Smooth muscle cell (in vitro differentiated cells): ENCODE data around the gene DRAP1. TPM values are rescaled to one million over a fixed set of nuclear protein-coding genes. Genes with fewer than 3 reads are reported as not detected.
"Not testable (repeated sequence)": the region's sequence is repeated elsewhere in the genome, so short reads cannot be mapped to it uniquely, and the experiment has no call there.

Experiments
- DNase-seq: peaks from one replicate; lab custom pipeline; 2025; ENCODE audit not compliant: unreplicated experiment; lab: John Stamatoyannopoulos, UW
- H2AFZ ChIP-seq: fragments of 200-600 bp; sonication (generic); 2 replicates; pipeline ENCODE4 v1.6.0; 2016; ENCODE audit warnings: antibody characterized with exemption, low read depth, mild to moderate bottlenecking
- H3F3A ChIP-seq: fragments of 200-600 bp; sonication (generic); 2 replicates; pipeline ENCODE4 v1.6.0; 2017; ENCODE audit warnings: antibody characterized with exemption, low read depth
- H3K27ac ChIP-seq: fragments of 200-600 bp; sonication (generic); 2 replicates; pipeline ENCODE4 v1.5.1; 2016; ENCODE audit warnings: low read depth, mild to moderate bottlenecking
- H3K27me3 ChIP-seq: fragments of 200-600 bp; sonication (generic); 2 replicates; pipeline ENCODE4 v1.6.1; 2016; ENCODE audit warnings: low read depth, mild to moderate bottlenecking
- H3K36me3 ChIP-seq: fragments of 200-600 bp; sonication (generic); 2 replicates; pipeline ENCODE4 v1.5.1; 2016; ENCODE audit warnings: low read depth
- H3K4me1 ChIP-seq: fragments of 200-600 bp; sonication (generic); 2 replicates; pipeline ENCODE4 v1.5.1; 2016; ENCODE audit warnings: low read depth
- H3K4me2 ChIP-seq: fragments of 200-600 bp; sonication (generic); 2 replicates; pipeline ENCODE4 v1.6.0; 2016; ENCODE audit warnings: mild to moderate bottlenecking
- H3K4me3 ChIP-seq: fragments of 200-600 bp; sonication (generic); 2 replicates; pipeline ENCODE4 v1.5.1; 2016; ENCODE audit warnings: mild to moderate bottlenecking
- H3K79me2 ChIP-seq: fragments of 200-600 bp; sonication (generic); 2 replicates; pipeline ENCODE4 v1.6.0; 2016; ENCODE audit warnings: low read depth, mild to moderate bottlenecking
- H3K9ac ChIP-seq: fragments of 200-600 bp; sonication (generic); 2 replicates; pipeline ENCODE4 v1.6.0; 2016; ENCODE audit warnings: low read depth
- H3K9me3 ChIP-seq: fragments of 200-600 bp; sonication (generic); replicated peaks from 2 replicates; pipeline ENCODE4 v1.5.1; 2016; ENCODE audit warnings: low read depth
- H4K20me1 ChIP-seq: fragments of 200-600 bp; sonication (generic); 2 replicates; pipeline ENCODE4 v1.6.0; 2016; ENCODE audit warnings: low read depth
- CTCF ChIP-seq: fragments of 200-600 bp; sonication (generic); IDR thresholded peaks from 2 replicates; pipeline ENCODE4 v1.5.1; 2017; ENCODE audit warnings: borderline replicate concordance, mild to moderate bottlenecking, antibody characterized with exemption; ENCODE audit not compliant: insufficient read depth, poor library complexity, severe bottlenecking
- WGBS: methylation state at CpG from one replicate; pipeline ENCODE4 v1.1.7; 2016; ENCODE audit warnings: low lambda C conversion rate; 5-methylcytosine and 5-hydroxymethylcytosine counted together
- polyA plus RNA-seq: library from polyadenylated mRNA; unstranded; fragments of >200 nt; fragmentation: Nextera tagmentation; extraction: Ambion mirVana; gene quantifications from 2 replicates; pipeline ENCODE4 v1.2.1, GENCODE V29; 2016
- total RNA-seq: library from RNA; depleted of rRNA; stranded (reverse); fragments of >200 nt; gene quantifications from 2 replicates; pipeline ENCODE4 v1.2.3, GENCODE V29; 2014

DRAP1 gene
- total and polyA plus RNA-seq, 2 experiments from 2014 or later, result 79.3 to 278 TPM

DNA sequence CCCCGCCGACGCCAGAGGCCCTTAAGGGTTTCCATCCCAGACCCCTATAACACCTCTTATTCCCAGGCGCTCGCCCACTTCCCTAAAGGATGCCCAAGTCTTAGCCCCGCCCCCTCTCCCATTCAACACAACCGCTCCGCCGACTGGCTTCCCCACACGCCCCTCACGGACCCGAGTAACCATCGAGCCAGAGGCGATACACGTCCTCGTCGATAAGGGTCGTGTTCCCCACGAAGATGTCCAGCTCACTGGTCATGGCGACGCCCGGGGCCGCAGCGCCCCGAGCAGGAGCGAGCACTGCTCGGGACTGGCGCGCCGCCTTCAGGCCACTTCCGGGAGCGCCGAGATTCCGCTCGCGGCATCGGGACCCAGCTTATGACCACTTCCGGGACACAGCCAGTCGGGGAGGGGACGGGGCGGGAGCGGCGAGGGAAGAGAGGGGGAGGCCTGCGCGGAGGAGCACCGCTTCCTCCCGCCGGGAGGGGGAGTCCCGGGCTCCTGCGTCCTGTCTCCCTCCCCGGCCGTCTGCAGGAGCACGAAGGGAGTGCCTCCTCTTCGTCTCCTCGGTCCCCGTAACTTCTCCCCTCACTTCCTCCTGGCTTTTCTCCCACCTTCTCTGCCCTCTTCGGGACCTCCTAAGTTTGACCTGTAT is 30.9 kb upstream of the DRAP1 start, which contains the start of gene FIBP:
FIBP (minus strand) TSS at position 309 of the 652 bp plus-strand sequence; CDS start at position 256, 53 bp downstream.
- Histone ChIP-seq H3K27me3 (no peaks in the 10 kb centered on the region), H3K4me1 (peaks cover 22% of the 10 kb centered on the region), H3K9me3 (no peaks in the 10 kb centered on the region), H4K20me1 (peaks cover 32% of the 10 kb centered on the region), H3F3A (peaks cover 16% of the 10 kb centered on the region), H3K27ac (peak within 1 kb of the TSS; percentile 89), H3K9ac (peak within 1 kb of the TSS; percentile 78), H2AFZ (peak within 1 kb of the TSS; percentile 79), H3K36me3 (no peaks in the 10 kb centered on the region), H3K79me2 (peaks cover 31% of the 10 kb centered on the region), H3K4me3 (peak within 1 kb of the TSS; percentile 77), H3K4me2 (peak within 1 kb of the TSS; percentile 91)
- peak; percentile 75 for TF ChIP-seq CTCF
- DNase-seq, result peak; percentile 95
- WGBS, result under 1% methylated on average over 42 of the region's 57 CpGs

DNA sequence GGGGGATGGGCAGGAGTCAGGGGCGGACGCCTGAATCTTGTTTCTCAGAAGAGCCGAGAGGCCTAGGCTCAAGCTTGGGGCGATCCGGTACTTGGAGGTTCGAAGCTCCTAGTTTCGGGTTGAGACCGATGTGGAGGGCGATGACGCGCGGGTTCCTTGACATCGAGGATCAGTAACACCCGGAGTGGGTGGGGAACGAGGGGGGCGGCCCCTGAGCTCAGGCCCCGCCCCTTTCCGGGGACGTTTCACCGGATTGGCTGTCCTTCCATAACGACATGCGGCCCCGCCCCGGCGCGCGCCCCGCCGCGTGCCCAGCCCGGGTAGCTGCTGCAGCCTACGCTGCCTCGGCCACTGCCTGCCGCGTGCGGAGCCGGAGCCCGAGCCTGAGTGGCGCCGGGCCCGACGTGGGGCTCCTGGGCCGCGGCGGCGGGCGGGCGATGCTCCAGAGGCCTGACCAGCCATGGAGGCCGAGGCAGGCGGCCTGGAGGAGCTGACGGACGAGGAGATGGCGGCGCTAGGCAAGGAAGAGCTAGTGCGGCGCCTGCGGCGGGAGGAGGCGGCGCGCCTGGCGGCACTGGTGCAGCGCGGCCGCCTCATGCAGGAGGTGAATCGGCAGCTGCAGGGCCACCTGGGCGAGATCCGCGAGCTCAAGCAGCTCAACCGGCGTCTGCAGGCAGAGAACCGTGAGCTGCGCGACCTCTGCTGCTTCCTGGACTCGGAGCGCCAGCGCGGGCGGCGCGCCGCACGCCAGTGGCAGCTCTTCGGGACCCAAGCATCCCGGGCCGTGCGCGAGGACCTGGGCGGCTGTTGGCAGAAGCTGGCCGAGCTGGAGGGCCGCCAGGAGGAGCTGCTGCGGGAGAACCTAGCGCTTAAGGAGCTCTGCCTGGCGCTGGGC is 28.7 kb upstream of the DRAP1 start, which contains the start of gene CCDC85B:
CCDC85B (plus strand) TSS at position 350 of the 895 bp plus-strand sequence; CDS start at position 461, 111 bp downstream.
- Histone ChIP-seq H3K9me3 (no peaks in the 10 kb centered on the region), H3K9ac (peak within 1 kb of the TSS; percentile 80), H2AFZ (no peak within 1 kb of the TSS), H3K27me3 (no peaks in the 10 kb centered on the region), H3K4me3 (peak within 1 kb of the TSS; percentile 77), H3K4me2 (peak within 1 kb of the TSS; percentile 97), H3K79me2 (peaks cover 48% of the 10 kb centered on the region), H3K36me3 (no peaks in the 10 kb centered on the region), H3F3A (peaks cover 16% of the 10 kb centered on the region), H3K4me1 (peaks cover 22% of the 10 kb centered on the region), H3K27ac (peak within 1 kb of the TSS; percentile 89), H4K20me1 (peaks cover 39% of the 10 kb centered on the region)
- peak; percentile 93 for DNase-seq
- peak; percentile 26 for TF ChIP-seq CTCF
- 1% methylated on average over 90 of the region's 94 CpGs for WGBS

DNA sequence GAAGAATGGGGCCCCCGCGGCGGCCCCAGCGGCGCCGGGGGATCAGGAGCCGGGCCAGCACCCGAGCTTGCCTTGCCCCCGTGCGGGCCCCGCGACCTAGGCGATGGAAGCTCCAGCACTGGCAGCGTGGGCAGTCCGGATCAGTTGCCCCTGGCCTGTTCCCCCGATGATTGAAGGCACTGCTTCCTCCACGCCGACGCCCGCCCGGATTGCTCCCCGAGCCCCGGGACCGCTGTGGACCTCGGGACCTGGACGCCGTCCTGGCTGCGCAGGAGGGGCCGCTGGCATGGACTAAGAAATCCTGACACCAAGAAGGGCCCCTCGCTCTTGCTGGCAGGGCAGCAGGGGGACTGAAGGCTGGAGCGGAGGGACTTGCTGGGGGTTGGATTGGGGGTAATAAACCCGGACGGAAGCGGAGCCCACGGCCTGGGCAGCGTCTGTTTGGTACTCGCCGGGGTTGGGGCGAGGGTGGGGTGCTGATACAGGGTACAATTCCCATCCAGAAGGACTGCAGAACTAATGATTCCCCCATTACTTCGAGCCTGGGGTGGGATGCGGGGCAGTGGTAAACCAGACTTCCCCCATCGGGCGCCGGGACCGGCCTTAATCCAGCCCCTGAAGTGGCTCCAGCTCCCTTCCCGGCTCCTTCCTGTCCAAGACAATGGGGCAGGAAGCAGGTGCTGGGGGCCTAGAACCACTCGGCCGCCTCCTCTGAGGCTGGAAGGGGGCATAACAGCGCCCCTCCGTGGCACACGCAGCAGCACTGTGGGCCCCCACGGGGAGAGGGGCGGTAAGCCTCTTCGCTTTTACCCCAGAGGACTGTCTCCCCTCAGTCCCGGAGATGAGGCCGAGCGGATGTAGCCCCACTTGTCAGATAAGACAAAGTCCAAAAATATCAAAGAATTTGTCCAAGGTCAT is 27.7 kb upstream of the DRAP1 start:
- DNase-seq, result no peak
- WGBS, result 8% methylated on average over 48 of the region's 57 CpGs
- no peaks in the 10 kb centered on the region for H3K36me3 ChIP-seq
- peak overlapping the region; percentile 97 for H3K4me2 ChIP-seq
- H3K9me3 ChIP-seq, result no peaks in the 10 kb centered on the region
- peak; percentile 10 for TF ChIP-seq CTCF
- H3K27me3 ChIP-seq, result no peaks in the 10 kb centered on the region
- H2AFZ ChIP-seq, result no peak overlapping the region
- peak overlapping the region; percentile 58 for H3K27ac ChIP-seq
- H4K20me1 ChIP-seq, result peaks cover 48% of the 10 kb centered on the region
- peaks cover 16% of the 10 kb centered on the region for H3F3A ChIP-seq
- peak overlapping the region; percentile 67 for H3K4me3 ChIP-seq
- H3K9ac ChIP-seq, result peak overlapping the region; percentile 80
- peaks cover 22% of the 10 kb centered on the region for H3K4me1 ChIP-seq
- peaks cover 53% of the 10 kb centered on the region for H3K79me2 ChIP-seq

GRCh38 chr11:65892137-65892540 is 27.1 kb upstream of the DRAP1 start:
- H3K9me3 ChIP-seq, DNase-seq, H3K27me3 ChIP-seq, H3K36me3 ChIP-seq, H2AFZ ChIP-seq, H3K9ac ChIP-seq, H3K27ac ChIP-seq: not testable (repeated sequence)
- Histone ChIP-seq H4K20me1 (peaks cover 55% of the 10 kb centered on the region), H3F3A (peaks cover 16% of the 10 kb centered on the region), H3K4me1 (peaks cover 22% of the 10 kb centered on the region), H3K4me2 (peak overlapping the region; percentile 97), H3K4me3 (peak overlapping the region; percentile 67), H3K79me2 (peaks cover 53% of the 10 kb centered on the region)
- 87% methylated on average over 5 of the region's 5 CpGs for WGBS
